PFSK-1 (cell line): ENCODE results near the gene C1orf105.

ENCODE experiments used
- FOXP2 ChIP-seq: optimal IDR thresholded peaks from 2 replicates; pipeline ENCODE3; 2011; ENCODE audit warnings: borderline replicate concordance, control low read depth, inconsistent platforms; ENCODE audit not compliant: insufficient read depth; ENCODE audit errors: extremely low read length, extremely low read depth
- POLR2AphosphoS5 ChIP-seq: IDR thresholded peaks from 2 replicates; pipeline ENCODE4 v1.6.1; 2012; ENCODE audit warnings: low read depth, mild to moderate bottlenecking, control low read depth, low read length, moderate library complexity
- SIN3A ChIP-seq: IDR thresholded peaks from 2 replicates; pipeline ENCODE4 v1.6.1; 2012; ENCODE audit warnings: mild to moderate bottlenecking, low read length, moderate library complexity, borderline replicate concordance; ENCODE audit not compliant: insufficient read depth
- TAF1 ChIP-seq: IDR thresholded peaks from 2 replicates; pipeline ENCODE4 v1.6.1; 2012; ENCODE audit warnings: low read length, control low read depth, borderline replicate concordance; ENCODE audit not compliant: insufficient read depth
- TF ChIP-seq, protein P1 (sequence below), 2 experiments: IDR thresholded peaks; 2 replicates each; pipeline versions ENCODE4 v1.6.1 to v1.8.0; 2011 to 2012; ENCODE audit warnings: low read depth in 2 of 2, low read length in 2 of 2, control low read depth in 1 of 2, inconsistent platforms in 1 of 2, mild to moderate bottlenecking in 1 of 2, moderate library complexity in 1 of 2; ENCODE audit not compliant: insufficient read depth in 1 of 2

Gene C1orf105

DNA sequence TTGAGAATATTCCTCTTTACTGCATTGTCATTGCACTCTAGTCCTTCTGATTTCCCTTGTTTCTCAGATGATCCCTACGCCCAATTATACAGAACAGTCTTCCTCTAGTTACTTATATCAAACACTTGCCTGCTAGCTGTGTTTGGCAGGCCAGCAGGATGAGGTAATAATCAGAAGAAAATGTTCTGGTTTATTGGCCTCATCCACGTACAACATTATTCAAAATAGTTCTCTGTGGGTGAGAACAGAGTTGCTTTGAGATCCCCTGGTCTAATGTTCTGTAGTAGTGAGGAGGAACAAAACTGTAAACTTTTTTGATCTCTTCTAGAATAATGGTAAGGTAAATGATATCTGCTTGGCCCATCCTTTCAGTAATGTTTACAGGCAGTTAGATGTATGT is 22.3 kb upstream of the C1orf105 start:
- TF ChIP-seq TAF1 (no peak), SIN3A (no peak)
- TF ChIP-seq, protein P1, sequence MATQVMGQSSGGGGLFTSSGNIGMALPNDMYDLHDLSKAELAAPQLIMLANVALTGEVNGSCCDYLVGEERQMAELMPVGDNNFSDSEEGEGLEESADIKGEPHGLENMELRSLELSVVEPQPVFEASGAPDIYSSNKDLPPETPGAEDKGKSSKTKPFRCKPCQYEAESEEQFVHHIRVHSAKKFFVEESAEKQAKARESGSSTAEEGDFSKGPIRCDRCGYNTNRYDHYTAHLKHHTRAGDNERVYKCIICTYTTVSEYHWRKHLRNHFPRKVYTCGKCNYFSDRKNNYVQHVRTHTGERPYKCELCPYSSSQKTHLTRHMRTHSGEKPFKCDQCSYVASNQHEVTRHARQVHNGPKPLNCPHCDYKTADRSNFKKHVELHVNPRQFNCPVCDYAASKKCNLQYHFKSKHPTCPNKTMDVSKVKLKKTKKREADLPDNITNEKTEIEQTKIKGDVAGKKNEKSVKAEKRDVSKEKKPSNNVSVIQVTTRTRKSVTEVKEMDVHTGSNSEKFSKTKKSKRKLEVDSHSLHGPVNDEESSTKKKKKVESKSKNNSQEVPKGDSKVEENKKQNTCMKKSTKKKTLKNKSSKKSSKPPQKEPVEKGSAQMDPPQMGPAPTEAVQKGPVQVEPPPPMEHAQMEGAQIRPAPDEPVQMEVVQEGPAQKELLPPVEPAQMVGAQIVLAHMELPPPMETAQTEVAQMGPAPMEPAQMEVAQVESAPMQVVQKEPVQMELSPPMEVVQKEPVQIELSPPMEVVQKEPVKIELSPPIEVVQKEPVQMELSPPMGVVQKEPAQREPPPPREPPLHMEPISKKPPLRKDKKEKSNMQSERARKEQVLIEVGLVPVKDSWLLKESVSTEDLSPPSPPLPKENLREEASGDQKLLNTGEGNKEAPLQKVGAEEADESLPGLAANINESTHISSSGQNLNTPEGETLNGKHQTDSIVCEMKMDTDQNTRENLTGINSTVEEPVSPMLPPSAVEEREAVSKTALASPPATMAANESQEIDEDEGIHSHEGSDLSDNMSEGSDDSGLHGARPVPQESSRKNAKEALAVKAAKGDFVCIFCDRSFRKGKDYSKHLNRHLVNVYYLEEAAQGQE (IDR thresholded peaks at IDR 0.05; ENCODE audit: insufficient read depth in 1 of 2, low read depth in 2 of 2, low read length in 2 of 2), result no peak

DNA sequence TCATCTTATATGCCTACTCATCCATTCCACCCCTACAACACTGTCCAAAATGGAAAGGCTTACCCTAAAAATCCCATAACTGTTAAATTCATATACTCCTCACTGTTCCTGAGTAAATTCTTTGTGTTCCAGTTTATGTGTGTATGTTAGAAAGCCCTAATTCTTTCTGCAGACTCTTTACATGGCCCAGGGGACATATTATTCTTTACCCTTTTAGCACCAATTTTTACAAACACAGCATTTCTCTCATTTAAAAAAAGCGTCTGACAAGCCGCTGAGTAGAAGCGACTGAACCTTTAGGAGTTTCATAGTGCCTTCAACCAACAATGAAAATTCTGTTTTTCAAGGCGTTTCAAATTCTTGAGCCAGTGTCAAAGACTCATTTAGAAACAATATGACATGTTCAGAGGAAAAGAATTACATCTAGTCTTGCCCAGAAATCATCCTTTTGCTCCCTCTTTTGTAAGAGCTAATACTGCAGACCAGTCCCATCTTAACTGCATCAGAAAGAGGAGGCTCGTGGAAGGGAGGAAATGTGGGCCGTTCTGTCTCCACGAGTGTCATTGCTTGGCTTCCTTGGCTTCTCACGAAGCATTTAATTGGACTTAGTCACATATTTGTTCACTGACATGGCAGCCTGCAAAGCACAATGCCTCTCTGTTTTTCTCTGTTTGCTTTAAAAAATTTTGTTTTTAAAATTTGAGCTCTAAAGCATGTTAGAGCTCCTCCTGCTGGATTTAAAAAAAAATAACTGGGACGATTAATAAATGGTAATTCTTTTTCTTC is 21.3 kb upstream of the C1orf105 start:
- TF ChIP-seq POLR2AphosphoS5 (no peak), FOXP2 (no peak), TAF1 (no peak), SIN3A (no peak; the same call in 1 of the 2 replicates)
- TF ChIP-seq, protein P1 (IDR thresholded peaks at IDR 0.05; ENCODE audit: insufficient read depth in 1 of 2, low read depth in 2 of 2, low read length in 2 of 2), result no peak

DNA sequence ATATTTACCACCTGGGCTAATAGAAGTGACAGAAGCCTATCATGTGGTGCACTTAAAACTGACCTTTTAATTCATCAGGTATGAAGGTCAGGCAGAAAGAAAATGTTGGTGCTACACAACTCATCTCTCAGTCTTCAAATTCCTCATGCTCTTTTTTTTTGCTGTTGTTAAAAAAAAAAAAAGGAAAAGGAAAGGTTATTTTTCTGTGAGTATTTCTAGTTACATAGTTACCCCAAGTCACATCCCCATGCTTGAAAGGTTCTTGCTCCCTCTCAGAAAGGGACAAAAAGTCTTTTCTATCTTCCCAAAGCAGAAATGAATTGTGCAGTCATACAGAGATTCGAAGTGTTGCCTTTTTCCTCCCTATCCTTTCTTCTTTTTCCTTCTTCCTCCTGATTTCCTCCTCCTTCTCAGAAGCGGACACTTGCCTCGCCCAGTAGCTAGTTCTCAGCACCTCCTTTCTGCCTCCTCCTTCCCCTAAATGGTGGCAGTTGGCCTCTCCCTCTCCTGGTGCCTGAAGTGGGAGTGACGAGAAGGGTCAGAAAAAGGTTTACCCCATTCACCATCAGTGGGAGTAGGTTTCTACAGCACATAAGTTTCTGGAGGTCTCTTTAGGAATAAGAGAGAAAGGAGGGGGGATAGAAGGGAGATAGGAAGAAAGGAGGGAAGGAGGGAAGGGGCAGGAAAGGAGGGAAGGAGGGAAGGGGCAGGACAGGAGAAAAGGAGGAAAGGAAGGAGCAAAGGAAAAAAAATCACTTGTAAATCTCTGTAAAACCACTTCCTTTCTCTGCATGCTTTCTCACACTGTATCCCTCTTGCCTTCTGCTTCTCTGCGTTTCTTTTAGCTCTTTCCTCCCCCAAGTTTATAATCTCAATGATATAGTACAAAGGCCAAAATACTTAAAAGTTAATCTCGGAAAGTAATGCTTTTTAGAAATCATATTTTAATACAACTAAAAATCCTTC is 20.4 kb upstream of the C1orf105 start:
- TF ChIP-seq FOXP2 (no peak), POLR2AphosphoS5 (no peak), SIN3A (no peak), TAF1 (no peak)
- TF ChIP-seq, protein P1 (IDR thresholded peaks at IDR 0.05; ENCODE audit: insufficient read depth in 1 of 2, low read depth in 2 of 2, low read length in 2 of 2), result no peak

DNA sequence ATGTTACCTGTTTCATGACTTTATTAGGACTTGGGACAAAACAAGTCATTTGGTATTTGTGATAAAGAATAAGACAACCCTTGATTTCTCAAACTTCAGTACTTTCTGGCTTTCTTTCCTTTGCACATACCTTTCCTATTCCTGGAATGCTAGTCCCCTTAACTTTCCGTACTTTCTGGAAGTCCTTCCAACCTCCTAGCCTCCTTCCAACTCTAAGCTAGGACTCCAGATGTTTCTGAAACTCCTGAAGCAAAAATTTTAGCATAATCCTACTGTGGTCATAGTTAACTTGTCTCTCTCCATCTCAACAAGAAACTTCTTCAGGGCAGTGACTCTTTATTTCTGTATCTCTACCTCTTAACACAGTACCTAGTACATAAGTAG is 19.8 kb upstream of the C1orf105 start:
- TF ChIP-seq FOXP2 (no peak), SIN3A (no peak), POLR2AphosphoS5 (no peak), TAF1 (no peak)
- TF ChIP-seq, protein P1 (IDR thresholded peaks at IDR 0.05; ENCODE audit: insufficient read depth in 1 of 2, low read depth in 2 of 2, low read length in 2 of 2), result no peak
